SK-MEL-5 (cell line): ENCODE measurements around the gene MAN2A1. TPM values are rescaled to one million over a fixed set of nuclear protein-coding genes. Genes with fewer than 3 reads are reported as not detected.
A peak's percentile ranks its signal among the peaks of the same experiment; 100 is the strongest.
"Not testable (repeated sequence)": the region's sequence is repeated elsewhere in the genome, so short reads cannot be mapped to it uniquely, and the experiment has no call there.

Source experiments
- DNase-seq: peaks from one replicate; pipeline ENCODE4 v3.0.0-alpha.2; 2016; ENCODE audit warnings: low read depth, low spot score
- in situ Hi-C: cut with HindIII; loops from 2 replicates; pipeline ENCODE4 v1.10.0; 2016; ENCODE audit warnings: low sequenced_read_pairs, high pct_unique_total_duplicates, low pct_unique_long_range_greater_than_20kb
- total RNA-seq: library from RNA; depleted of rRNA; stranded (reverse); fragments of >200 nt; shearing (Covaris generic); gene quantifications from 2 replicates; pipeline ENCODE4 v1.2.3, GENCODE V29; 2014

MAN2A1 gene
- total RNA-seq, 1 experiment from 2014 or later = 14.7 TPM

- in situ Hi-C loops, DNase-seq: not testable (repeated sequence)
Observed at GRCh38 chr5:109832207-109833188, 142.8 kb downstream of the MAN2A1 start.

- DNase-seq = no peak
- in situ Hi-C loops = no loop called here
Observed at GRCh38 chr5:109833946-109834345, 144.2 kb downstream of the MAN2A1 start.

GRCh38 chr5:109836280-109836679, 146.6 kb downstream of the MAN2A1 start:
- in situ Hi-C loops = no loop called here
- DNase-seq = no peak

- no peak for DNase-seq
- in situ Hi-C loops = no loop called here
Observed at GRCh38 chr5:109837231-109837861, 147.6 kb downstream of the MAN2A1 start.

- no peak for DNase-seq
- in situ Hi-C loops = no loop called here
Observed at GRCh38 chr5:109838157-109838556, 148.4 kb downstream of the MAN2A1 start.

- DNase-seq = peak; percentile 27
- in situ Hi-C loops = no loop called here
Observed at GRCh38 chr5:109844148-109844547, 154.4 kb downstream of the MAN2A1 start.

- no peak for DNase-seq
- in situ Hi-C loops = no loop called here
Observed at GRCh38 chr5:109844695-109845094, 155.0 kb downstream of the MAN2A1 start.

GRCh38 chr5:109848130-109848529, 158.4 kb downstream of the MAN2A1 start:
- in situ Hi-C loops = no loop called here
- no peak for DNase-seq

- no peak for DNase-seq
- in situ Hi-C loops = no loop called here
Observed at GRCh38 chr5:109849478-109850088, 159.9 kb downstream of the MAN2A1 start.

- DNase-seq = no peak
Observed at GRCh38 chr5:109852371-109853155, 162.8 kb downstream of the MAN2A1 start.

GRCh38 chr5:109853377-109853776, 163.7 kb downstream of the MAN2A1 start:
- in situ Hi-C loops = no loop called here
- DNase-seq = no peak

More at GRCh38 chr5:109852371-109853155, 162.8 kb downstream of the MAN2A1 start:
- in situ Hi-C loops = no loop called here

- no peak for DNase-seq
- in situ Hi-C loops = no loop called here
Observed at GRCh38 chr5:109855056-109855455, 165.3 kb downstream of the MAN2A1 start.

- DNase-seq = no peak
- in situ Hi-C loops = no loop called here
Observed at GRCh38 chr5:109857405-109858031, 167.8 kb downstream of the MAN2A1 start.

GRCh38 chr5:109859537-109859936, 169.8 kb downstream of the MAN2A1 start:
- in situ Hi-C loops = no loop called here
- no peak for DNase-seq

GRCh38 chr5:109862301-109862700, 172.6 kb downstream of the MAN2A1 start:
- DNase-seq = no peak
- in situ Hi-C loops = no loop called here

GRCh38 chr5:109863752-109864151, 174.0 kb downstream of the MAN2A1 start:
- no peak for DNase-seq
- in situ Hi-C loops = no loop called here

- DNase-seq = no peak
- in situ Hi-C loops = no loop called here
Observed at GRCh38 chr5:109865637-109866036, 175.9 kb downstream of the MAN2A1 start.
